ENCODE data around the gene GABRE.

GABRE gene

GRCh38 chrX:151935358-151935757 is 39.1 kb downstream of the GABRE start:
- no peak overlapping the region for H3K27ac ChIP-seq (ENCODE audit: low read depth, low read length, poor library complexity, severe bottlenecking)
- no peaks in the 10 kb centered on the region for H3K4me1 ChIP-seq (ENCODE audit: insufficient read depth, low read length, severe bottlenecking)
- H3F3A ChIP-seq (ENCODE audit: insufficient read depth, low read length): no peaks in the 10 kb centered on the region
- H3K27me3 ChIP-seq (ENCODE audit: insufficient read depth, low read length): no peaks in the 10 kb centered on the region
- no peak overlapping the region for H3K4me3 ChIP-seq (ENCODE audit: low read depth, low read length, poor library complexity, severe bottlenecking)
- no peak overlapping the region for H2AFZ ChIP-seq (ENCODE audit: low read length)
- no peaks in the 10 kb centered on the region for H3K9me2 ChIP-seq (ENCODE audit: low read depth, low read length)
- no peak overlapping the region for H3K4me2 ChIP-seq (ENCODE audit: low read length)
- TF ChIP-seq CTCF (IDR thresholded peaks at IDR 0.05; ENCODE audit: low read length) (no peak), EZH2 (IDR thresholded peaks at IDR 0.05; ENCODE audit: borderline replicate concordance, low read length) (no peak)
- no peak overlapping the region for H3K9ac ChIP-seq (ENCODE audit: low read length)
- H3K9me3 ChIP-seq (ENCODE audit: low read length): no peaks in the 10 kb centered on the region
- H3K36me3 ChIP-seq (ENCODE audit: insufficient read depth, low read length): no peaks in the 10 kb centered on the region
- H4K20me1 ChIP-seq (ENCODE audit: insufficient read depth, low read length): no peaks in the 10 kb centered on the region
- H3K79me2 ChIP-seq (ENCODE audit: insufficient read depth, low read length): no peaks in the 10 kb centered on the region

GRCh38 chrX:151929126-151929525 is 45.4 kb downstream of the GABRE start:
- H3K9me2 ChIP-seq (ENCODE audit: low read depth, low read length): no peaks in the 10 kb centered on the region
- H4K20me1 ChIP-seq (ENCODE audit: insufficient read depth, low read length): no peaks in the 10 kb centered on the region
- no peak overlapping the region for H3K4me3 ChIP-seq (ENCODE audit: low read depth, low read length, poor library complexity, severe bottlenecking)
- no peaks in the 10 kb centered on the region for H3K36me3 ChIP-seq (ENCODE audit: insufficient read depth, low read length)
- H3K79me2 ChIP-seq (ENCODE audit: insufficient read depth, low read length): no peaks in the 10 kb centered on the region
- H3F3A ChIP-seq (ENCODE audit: insufficient read depth, low read length): no peaks in the 10 kb centered on the region
- H3K9ac ChIP-seq (ENCODE audit: low read length): no peak overlapping the region
- H3K27ac ChIP-seq (ENCODE audit: low read depth, low read length, poor library complexity, severe bottlenecking): no peak overlapping the region
- H3K4me2 ChIP-seq (ENCODE audit: low read length): no peak overlapping the region
- TF ChIP-seq EZH2 (IDR thresholded peaks at IDR 0.05; ENCODE audit: borderline replicate concordance, low read length) (no peak), CTCF (IDR thresholded peaks at IDR 0.05; ENCODE audit: low read length) (no peak)
- H3K9me3 ChIP-seq (ENCODE audit: low read length): no peaks in the 10 kb centered on the region
- H2AFZ ChIP-seq (ENCODE audit: low read length): no peak overlapping the region
- no peaks in the 10 kb centered on the region for H3K4me1 ChIP-seq (ENCODE audit: insufficient read depth, low read length, severe bottlenecking)
- H3K27me3 ChIP-seq (ENCODE audit: insufficient read depth, low read length): no peaks in the 10 kb centered on the region

- H3K27me3 ChIP-seq (ENCODE audit: insufficient read depth, low read length): no peaks in the 10 kb centered on the region
- no peak overlapping the region for H3K27ac ChIP-seq (ENCODE audit: low read depth, low read length, poor library complexity, severe bottlenecking)
- H3K4me3 ChIP-seq (ENCODE audit: low read depth, low read length, poor library complexity, severe bottlenecking): no peak overlapping the region
- H2AFZ ChIP-seq (ENCODE audit: low read length): no peak overlapping the region
- no peaks in the 10 kb centered on the region for H3K4me1 ChIP-seq (ENCODE audit: insufficient read depth, low read length, severe bottlenecking)
- TF ChIP-seq CTCF (IDR thresholded peaks at IDR 0.05; ENCODE audit: low read length) (no peak), EZH2 (IDR thresholded peaks at IDR 0.05; ENCODE audit: borderline replicate concordance, low read length) (no peak)
- no peaks in the 10 kb centered on the region for H3F3A ChIP-seq (ENCODE audit: insufficient read depth, low read length)
- no peaks in the 10 kb centered on the region for H3K9me2 ChIP-seq (ENCODE audit: low read depth, low read length)
- no peaks in the 10 kb centered on the region for H4K20me1 ChIP-seq (ENCODE audit: insufficient read depth, low read length)
- H3K9ac ChIP-seq (ENCODE audit: low read length): no peak overlapping the region
- no peaks in the 10 kb centered on the region for H3K9me3 ChIP-seq (ENCODE audit: low read length)
- no peaks in the 10 kb centered on the region for H3K36me3 ChIP-seq (ENCODE audit: insufficient read depth, low read length)
- H3K79me2 ChIP-seq (ENCODE audit: insufficient read depth, low read length): no peaks in the 10 kb centered on the region
- no peak overlapping the region for H3K4me2 ChIP-seq (ENCODE audit: low read length)
Measured at GRCh38 chrX:151923648-151924047, 50.8 kb downstream of the GABRE start.
